ENCODE results near the gene PUSL1.

DNA sequence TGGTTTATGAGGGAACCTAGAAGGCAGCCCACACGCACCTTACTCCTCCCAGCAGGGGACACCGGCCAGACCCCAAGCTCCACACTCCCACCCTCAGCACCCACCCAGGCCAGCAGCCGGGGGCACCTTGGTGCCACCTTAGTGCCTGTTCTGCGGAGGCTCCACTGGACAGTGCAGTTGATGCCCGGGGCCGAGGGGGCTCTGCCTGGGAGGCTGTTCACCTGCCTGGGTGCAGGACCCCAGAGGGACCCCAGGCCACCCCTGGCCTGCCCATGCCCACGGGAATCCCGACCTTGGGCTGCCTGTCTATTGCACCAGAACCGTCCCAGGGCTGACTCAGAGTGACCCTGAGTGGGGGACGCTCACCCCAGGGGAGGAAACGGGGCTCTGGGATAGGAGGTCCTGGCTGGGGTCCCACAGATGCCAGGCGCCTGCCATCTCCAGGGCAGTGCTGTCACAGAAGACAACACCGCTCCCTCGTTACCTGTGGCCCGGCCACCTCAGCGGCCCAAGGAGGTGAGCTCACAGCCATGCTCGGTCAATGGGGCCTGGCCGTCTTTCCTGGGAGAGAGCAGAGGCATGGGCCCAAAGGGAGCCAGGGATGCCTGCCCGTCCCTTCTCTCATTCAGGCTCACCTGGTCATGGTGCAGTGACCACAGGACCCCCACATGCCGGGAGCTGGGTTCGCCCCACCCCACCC, 27.5 kb upstream of the PUSL1 start:
- TF ChIP-seq, protein P1, sequence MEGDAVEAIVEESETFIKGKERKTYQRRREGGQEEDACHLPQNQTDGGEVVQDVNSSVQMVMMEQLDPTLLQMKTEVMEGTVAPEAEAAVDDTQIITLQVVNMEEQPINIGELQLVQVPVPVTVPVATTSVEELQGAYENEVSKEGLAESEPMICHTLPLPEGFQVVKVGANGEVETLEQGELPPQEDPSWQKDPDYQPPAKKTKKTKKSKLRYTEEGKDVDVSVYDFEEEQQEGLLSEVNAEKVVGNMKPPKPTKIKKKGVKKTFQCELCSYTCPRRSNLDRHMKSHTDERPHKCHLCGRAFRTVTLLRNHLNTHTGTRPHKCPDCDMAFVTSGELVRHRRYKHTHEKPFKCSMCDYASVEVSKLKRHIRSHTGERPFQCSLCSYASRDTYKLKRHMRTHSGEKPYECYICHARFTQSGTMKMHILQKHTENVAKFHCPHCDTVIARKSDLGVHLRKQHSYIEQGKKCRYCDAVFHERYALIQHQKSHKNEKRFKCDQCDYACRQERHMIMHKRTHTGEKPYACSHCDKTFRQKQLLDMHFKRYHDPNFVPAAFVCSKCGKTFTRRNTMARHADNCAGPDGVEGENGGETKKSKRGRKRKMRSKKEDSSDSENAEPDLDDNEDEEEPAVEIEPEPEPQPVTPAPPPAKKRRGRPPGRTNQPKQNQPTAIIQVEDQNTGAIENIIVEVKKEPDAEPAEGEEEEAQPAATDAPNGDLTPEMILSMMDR (IDR thresholded peaks at IDR 0.05), result no peak
- no peak for TF ChIP-seq EZH2 (IDR thresholded peaks at IDR 0.05; ENCODE audit: borderline replicate concordance, insufficient read depth, low read depth, low read length, poor library complexity, severe bottlenecking)

Measured in B cell (primary cell).